Breast epithelium (tissue), 4 donors: Measurements from ENCODE around the gene HAUS5. TPM values are rescaled to one million over a fixed set of nuclear protein-coding genes. Genes with fewer than 3 reads are reported as not detected.

Source experiments
- DNase-seq, 2 donors: peaks; one replicate each; pipeline ENCODE4 v3.0.0-alpha.2; 2019; ENCODE audit warnings: low spot score in 2 of 2
- H3K27ac ChIP-seq, 2 donors: fragments of 200-600 bp; sonication (generic) in 1 of 2; one replicate each; pipeline ENCODE4 v1.5.1; 2016 to 2019; ENCODE audit warnings: mild to moderate bottlenecking in 1 of 2
- H3K27me3 ChIP-seq, 2 donors: fragments of 200-600 bp; sonication (generic) in 1 of 2; one replicate each; pipeline versions ENCODE4 v1.5.1 to v1.6.0; 2017 to 2019; ENCODE audit warnings: control low read depth in 1 of 2, mild to moderate bottlenecking in 1 of 2
- H3K36me3 ChIP-seq: fragments of 200-600 bp; one replicate; pipeline ENCODE4 v1.5.1; 2019
- H3K4me1 ChIP-seq, 2 donors: fragments of 200-600 bp; sonication (generic); one replicate each; pipeline ENCODE4 v1.5.1; 2016 to 2019; ENCODE audit warnings: control low read depth in 1 of 2
- H3K4me3 ChIP-seq, 3 donors: fragments of 200-600 bp; sonication (generic); 1 replicate in 2 of 3; 2 replicates in 1 of 3; pipeline ENCODE4 v1.5.1; 2016 to 2019; ENCODE audit warnings: mild to moderate bottlenecking in 3 of 3, moderate library complexity in 2 of 3
- H3K9me3 ChIP-seq, 2 donors: fragments of 200-600 bp; sonication (generic) in 1 of 2; one replicate each; pipeline ENCODE4 v1.5.1; 2016 to 2019; ENCODE audit warnings: control low read depth in 1 of 2
- POLR2A ChIP-seq: fragments of 450-650 bp; IDR thresholded peaks from one replicate; pipeline ENCODE4 v1.6.1; 2016; ENCODE audit warnings: antibody characterized with exemption, mild to moderate bottlenecking, moderate library complexity
- POLR2AphosphoS5 ChIP-seq, 3 donors: sonication (generic); formaldehyde crosslinking; IDR thresholded peaks; one replicate each; pipeline ENCODE4 v1.6.1; 2017; ENCODE audit warnings: antibody characterized with exemption in 3 of 3
- intact Hi-C: fragments of 100-400 bp; cut with DNase I; formaldehyde crosslinking; loops from one replicate; pipeline ENCODE4 v1.15.1; 2023; ENCODE audit warnings: low total_unique reads
- total RNA-seq, 3 donors: library from RNA; depleted of rRNA; stranded (reverse); fragments of >200 nt; gene quantifications; one replicate each; pipeline ENCODE4 v1.1.0, GENCODE V29; 2016
- TF ChIP-seq, protein P1 (sequence below), 3 donors: fragments of 450-650 bp; IDR thresholded peaks; one replicate each; pipeline ENCODE4 v1.5.1; 2016 to 2017; ENCODE audit warnings: antibody characterized with exemption in 3 of 3, mild to moderate bottlenecking in 3 of 3, moderate library complexity in 3 of 3

Gene HAUS5
- total RNA-seq, 3 donors from 2014 or later, result 5.9 to 13.0 (median 9.5) TPM

DNA sequence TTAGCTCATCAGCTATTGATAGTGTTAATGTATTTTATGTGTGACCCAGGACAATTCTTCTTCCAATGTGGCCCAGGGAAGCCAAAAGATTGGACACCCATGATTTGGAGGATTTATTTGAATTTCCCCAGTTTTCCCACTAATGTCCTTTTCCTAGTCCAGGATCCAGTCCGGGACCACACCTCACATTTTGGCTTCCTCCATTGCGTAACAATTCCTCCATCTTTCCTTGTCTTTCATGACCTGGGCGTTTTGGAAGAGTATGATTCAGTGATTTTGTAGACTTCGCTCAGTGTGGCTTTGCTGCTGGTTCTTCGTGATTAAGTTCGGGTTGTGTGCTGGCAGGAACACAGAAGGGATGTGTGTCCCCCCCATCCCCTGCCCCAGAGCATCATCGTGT lies 45.8 kb upstream of the HAUS5 start:
- intact Hi-C loops, result no loop called here
- peaks cover 0 to 9% of the 10 kb centered on the region in 2 donors for H3K27me3 ChIP-seq

DNA sequence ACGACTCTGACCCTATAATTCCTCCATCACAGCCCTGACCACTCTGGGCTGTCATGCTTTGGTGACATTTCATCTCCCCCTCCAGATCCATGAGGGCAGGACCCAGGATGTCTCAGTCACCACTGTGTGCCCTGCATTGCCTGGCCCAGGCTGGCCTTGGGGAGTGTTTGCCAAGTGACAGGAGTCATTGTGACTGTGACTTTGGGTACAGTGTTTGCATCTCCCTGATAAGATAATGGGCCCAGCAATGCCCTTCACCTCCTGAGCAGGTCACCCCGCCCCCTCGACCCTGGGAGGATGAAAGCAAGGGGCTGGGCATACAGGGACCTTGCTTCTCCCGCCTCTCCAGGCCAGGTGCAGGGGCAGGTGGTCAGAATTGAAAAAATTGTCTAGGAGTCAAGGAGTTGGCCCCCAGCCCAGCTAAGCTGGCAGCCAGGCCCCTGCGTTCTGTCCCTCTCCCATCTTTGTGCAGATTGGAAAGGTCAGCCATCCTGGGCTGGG lies 43.2 kb upstream of the HAUS5 start:
- TF ChIP-seq, protein P1, sequence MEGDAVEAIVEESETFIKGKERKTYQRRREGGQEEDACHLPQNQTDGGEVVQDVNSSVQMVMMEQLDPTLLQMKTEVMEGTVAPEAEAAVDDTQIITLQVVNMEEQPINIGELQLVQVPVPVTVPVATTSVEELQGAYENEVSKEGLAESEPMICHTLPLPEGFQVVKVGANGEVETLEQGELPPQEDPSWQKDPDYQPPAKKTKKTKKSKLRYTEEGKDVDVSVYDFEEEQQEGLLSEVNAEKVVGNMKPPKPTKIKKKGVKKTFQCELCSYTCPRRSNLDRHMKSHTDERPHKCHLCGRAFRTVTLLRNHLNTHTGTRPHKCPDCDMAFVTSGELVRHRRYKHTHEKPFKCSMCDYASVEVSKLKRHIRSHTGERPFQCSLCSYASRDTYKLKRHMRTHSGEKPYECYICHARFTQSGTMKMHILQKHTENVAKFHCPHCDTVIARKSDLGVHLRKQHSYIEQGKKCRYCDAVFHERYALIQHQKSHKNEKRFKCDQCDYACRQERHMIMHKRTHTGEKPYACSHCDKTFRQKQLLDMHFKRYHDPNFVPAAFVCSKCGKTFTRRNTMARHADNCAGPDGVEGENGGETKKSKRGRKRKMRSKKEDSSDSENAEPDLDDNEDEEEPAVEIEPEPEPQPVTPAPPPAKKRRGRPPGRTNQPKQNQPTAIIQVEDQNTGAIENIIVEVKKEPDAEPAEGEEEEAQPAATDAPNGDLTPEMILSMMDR (IDR thresholded peaks at IDR 0.05), result no peak
- no peak for TF ChIP-seq POLR2A
- TF ChIP-seq POLR2AphosphoS5 (IDR thresholded peaks at IDR 0.05), result no peak
- H3K36me3 ChIP-seq, result no peaks in the 10 kb centered on the region
- H3K4me1 ChIP-seq, result no peaks in the 10 kb centered on the region
- intact Hi-C loops, result no loop called here
- H3K27me3 ChIP-seq, result peaks cover 0 to 3% of the 10 kb centered on the region in 2 donors
- no peaks in the 10 kb centered on the region for H3K9me3 ChIP-seq
- no peak overlapping the region for H3K4me3 ChIP-seq
- DNase-seq, result no peak
- H3K27ac ChIP-seq, result no peak overlapping the region

More for the DNA sequence above, 45.8 kb upstream of the HAUS5 start:
- no peak overlapping the region for H3K27ac ChIP-seq
- no peaks in the 10 kb centered on the region for H3K9me3 ChIP-seq
- H3K4me3 ChIP-seq, result no peak overlapping the region
- DNase-seq, result no peak
- no peaks in the 10 kb centered on the region for H3K36me3 ChIP-seq
- H3K4me1 ChIP-seq, result no peaks in the 10 kb centered on the region
- no peak for TF ChIP-seq POLR2AphosphoS5 (IDR thresholded peaks at IDR 0.05)
- TF ChIP-seq, protein P1 (IDR thresholded peaks at IDR 0.05), result no peak

DNA sequence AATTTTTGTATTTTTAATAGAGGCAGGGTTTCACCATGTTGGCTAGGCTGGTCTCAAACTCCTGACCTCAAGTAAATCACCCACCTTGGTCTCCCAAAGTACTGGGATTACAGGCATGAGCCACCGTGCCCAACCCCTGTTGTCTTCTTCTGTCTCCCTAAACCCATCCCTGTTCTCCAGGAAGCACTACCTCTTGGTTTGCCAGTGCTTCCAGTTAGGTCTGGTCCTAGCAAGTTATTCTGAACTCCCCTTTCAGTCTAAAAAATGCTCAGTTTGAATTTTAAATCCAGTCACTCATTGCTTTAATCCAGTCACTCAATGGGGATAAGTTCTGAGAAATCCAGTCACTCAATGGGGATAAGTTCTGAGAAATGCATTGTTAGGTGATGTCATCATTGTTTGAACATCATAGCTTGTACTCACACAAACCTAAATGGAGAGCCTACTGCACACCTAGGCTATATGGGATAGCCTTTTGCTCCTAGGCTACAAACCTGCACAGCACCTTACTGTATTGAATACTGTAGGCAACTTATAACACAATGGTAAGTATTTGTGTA lies 41.0 kb upstream of the HAUS5 start:
- Histone ChIP-seq H3K27me3 (no peaks in the 10 kb centered on the region), H3K9me3 (peaks cover 10 to 12% of the 10 kb centered on the region in 2 donors), H3K4me3 (no peak overlapping the region), H3K4me1 (no peaks in the 10 kb centered on the region), H3K36me3 (no peaks in the 10 kb centered on the region), H3K27ac (no peak overlapping the region)
- no peak for DNase-seq
- no peak for TF ChIP-seq POLR2AphosphoS5 (IDR thresholded peaks at IDR 0.05)
- TF ChIP-seq, protein P1 (IDR thresholded peaks at IDR 0.05), result no peak
- intact Hi-C loops, result no loop called here

DNA sequence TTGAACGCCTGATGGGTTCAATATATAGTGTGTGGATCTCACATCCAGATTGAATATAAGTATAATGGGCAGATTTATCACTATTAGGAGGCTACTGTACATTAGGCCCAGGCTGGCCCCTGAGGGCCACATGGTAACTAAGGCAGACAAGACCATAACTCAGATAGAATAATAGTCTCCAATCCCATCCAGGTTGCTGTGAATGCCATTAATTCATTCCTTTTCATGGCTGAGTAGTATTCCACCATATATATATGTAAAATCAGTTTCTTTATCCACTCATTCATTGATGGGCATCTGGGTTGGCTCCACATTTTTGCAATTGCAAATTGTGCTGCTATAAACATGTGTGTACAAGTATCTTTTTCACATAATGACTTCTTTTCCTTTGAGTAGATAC lies 34.6 kb upstream of the HAUS5 start:
- peaks cover 0 to 5% of the 10 kb centered on the region in 2 donors for H3K27me3 ChIP-seq
- H3K9me3 ChIP-seq, result peaks cover 13 to 17% of the 10 kb centered on the region in 2 donors
- no peaks in the 10 kb centered on the region for H3K36me3 ChIP-seq
- no peak overlapping the region for H3K27ac ChIP-seq
- TF ChIP-seq POLR2A, result no peak
- TF ChIP-seq, protein P1 (IDR thresholded peaks at IDR 0.05), result no peak
- no peak for TF ChIP-seq POLR2AphosphoS5 (IDR thresholded peaks at IDR 0.05)
- no peak overlapping the region for H3K4me3 ChIP-seq
- H3K4me1 ChIP-seq, result no peaks in the 10 kb centered on the region
- DNase-seq, result no peak
- intact Hi-C loops, result no loop called here

DNA sequence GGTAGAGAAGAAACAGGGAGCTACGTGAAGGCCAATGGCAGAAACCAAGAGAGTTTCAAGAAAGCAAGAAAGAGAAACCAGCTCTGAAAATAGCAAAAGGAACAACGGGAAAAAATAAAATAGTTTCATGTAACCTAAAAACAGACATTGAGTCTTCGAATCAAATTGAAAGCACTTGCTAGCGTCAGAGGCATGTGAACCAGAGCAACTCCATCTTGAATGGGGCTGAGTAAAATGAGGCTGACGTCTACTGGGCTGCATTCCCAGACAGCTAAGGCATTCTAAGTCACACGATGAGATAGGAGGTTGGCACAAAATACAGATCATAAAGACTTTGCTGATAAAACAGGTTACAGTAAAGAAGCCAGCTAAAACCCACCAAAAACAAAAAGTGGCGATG lies 33.8 kb upstream of the HAUS5 start:
- intact Hi-C loops, result no loop called here
- no peak overlapping the region for H3K27ac ChIP-seq
- peaks cover 13 to 17% of the 10 kb centered on the region in 2 donors for H3K9me3 ChIP-seq
- H3K4me3 ChIP-seq, result no peak overlapping the region
- no peak for DNase-seq
- H3K4me1 ChIP-seq, result no peaks in the 10 kb centered on the region
- no peaks in the 10 kb centered on the region for H3K36me3 ChIP-seq
- H3K27me3 ChIP-seq, result peaks cover 0 to 5% of the 10 kb centered on the region in 2 donors
- TF ChIP-seq POLR2AphosphoS5 (IDR thresholded peaks at IDR 0.05), result no peak
- TF ChIP-seq POLR2A, result no peak
- TF ChIP-seq, protein P1 (IDR thresholded peaks at IDR 0.05), result no peak
